ENCODE data around the gene MYCT1.
"Not testable (repeated sequence)": the region's sequence is repeated elsewhere in the genome, so short reads cannot be mapped to it uniquely, and the experiment has no call there.

MYCT1 gene
- total RNA-seq, result 0 reads per million in 2 experiments

GRCh38 chr6:152697634-152698033 lies at the start of gene MYCT1:
Gene MYCT1, plus strand, starts transcription at chr6:152697897. Its CDS starts 6 bp downstream, at chr6:152697903.
- DNase-seq (ENCODE audit: low read depth), result no peak

GRCh38 chr6:152648105-152648504 lies 49.6 kb upstream of the MYCT1 start:
- no peak for DNase-seq (ENCODE audit: low read depth)

GRCh38 chr6:152651986-152652385 lies 45.7 kb upstream of the MYCT1 start:
- no peak for DNase-seq (ENCODE audit: low read depth)

- no peak for DNase-seq (ENCODE audit: low read depth)
These were observed 35.9 kb upstream of the MYCT1 start for GRCh38 chr6:152661776-152662175.

- no peak for DNase-seq (ENCODE audit: low read depth)
These were observed 27.8 kb upstream of the MYCT1 start for GRCh38 chr6:152669895-152670294.

- DNase-seq (ENCODE audit: low read depth), result no peak
These were observed 26.5 kb upstream of the MYCT1 start for GRCh38 chr6:152671171-152671570.

- DNase-seq (ENCODE audit: low read depth), result no peak
These were observed 24.5 kb upstream of the MYCT1 start for GRCh38 chr6:152673236-152673635.

- DNase-seq (ENCODE audit: low read depth), result no peak
These were observed 17.5 kb upstream of the MYCT1 start for GRCh38 chr6:152680151-152680550.

- no peak for DNase-seq (ENCODE audit: low read depth)
These were observed 16.7 kb upstream of the MYCT1 start for GRCh38 chr6:152680879-152681517.

GRCh38 chr6:152682141-152682540 lies 15.6 kb upstream of the MYCT1 start:
- DNase-seq (ENCODE audit: low read depth), result no peak

- not testable (repeated sequence) for DNase-seq (ENCODE audit: low read depth)
These were observed 14.8 kb upstream of the MYCT1 start for GRCh38 chr6:152682935-152683334.

GRCh38 chr6:152685819-152686218 lies 11.9 kb upstream of the MYCT1 start:
- DNase-seq (ENCODE audit: low read depth), result no peak

- DNase-seq (ENCODE audit: low read depth), result no peak
These were observed 2.2 kb upstream of the MYCT1 start for GRCh38 chr6:152695372-152696045.

GRCh38 chr6:152696522-152696921 lies 1.2 kb upstream of the MYCT1 start:
- DNase-seq (ENCODE audit: low read depth), result no peak

GRCh38 chr6:152698692-152699091 lies 995 bp downstream of the MYCT1 start:
- no peak for DNase-seq (ENCODE audit: low read depth)

GRCh38 chr6:152700427-152700826 lies 2.7 kb downstream of the MYCT1 start:
- no peak for DNase-seq (ENCODE audit: low read depth)

GRCh38 chr6:152701081-152701862 lies 3.6 kb downstream of the MYCT1 start:
- DNase-seq (ENCODE audit: low read depth), result no peak

GRCh38 chr6:152701863-152702401 lies 4.2 kb downstream of the MYCT1 start:
- no peak for DNase-seq (ENCODE audit: low read depth)

GRCh38 chr6:152703750-152704149 lies 6.1 kb downstream of the MYCT1 start:
- DNase-seq (ENCODE audit: low read depth), result not testable (repeated sequence)

- DNase-seq (ENCODE audit: low read depth), result no peak
These were observed 7.6 kb downstream of the MYCT1 start for GRCh38 chr6:152705327-152705726.

GRCh38 chr6:152716322-152716721 lies 18.6 kb downstream of the MYCT1 start:
- DNase-seq (ENCODE audit: low read depth), result no peak

GRCh38 chr6:152720974-152721373 lies 23.3 kb downstream of the MYCT1 start:
- DNase-seq (ENCODE audit: low read depth), result no peak

GRCh38 chr6:152721956-152722355 lies 24.3 kb downstream of the MYCT1 start:
- DNase-seq (ENCODE audit: low read depth), result no peak

Measured in T follicular helper cell (primary cell).